H1 (cell line): Measurements from ENCODE around the gene RUVBL2. TPM values are rescaled to one million over a fixed set of nuclear protein-coding genes. Genes with fewer than 3 reads are reported as not detected.

Experiments used
- CTCF ChIA-PET: fragments of 300-600 bp; sonication (Branson Sonifier 250); formaldehyde crosslinking; loops from one replicate; lab custom pipeline; 2021; ENCODE audit not compliant: partially characterized antibody; lab: Charles Lee
- POLR2A ChIA-PET: fragments of 300-600 bp; sonication (Branson Sonifier 250); formaldehyde crosslinking; loops from one replicate; lab custom pipeline; 2021; ENCODE audit warnings: inconsistent platforms; ENCODE audit not compliant: partially characterized antibody; lab: Charles Lee
- DNase-seq, 2 experiments: peaks; one replicate each; pipeline versions ENCODE4 v3.0.0 to v3.0.0-alpha.2; 2010 to 2022; ENCODE audit warnings: low spot score in 2 of 2, low read depth in 1 of 2, mixed read lengths in 1 of 2
- FAIRE-seq: peaks from 2 replicates; lab custom pipeline; 2011; peaks lifted over from hg19 to GRCh38; lab: Jason Lieb, UNC
- H2AFZ ChIP-seq: 2 replicates; pipeline ENCODE4 v1.8.1; 2012; ENCODE audit warnings: low read length, inconsistent platforms
- H2AK5ac ChIP-seq: 2 replicates; pipeline ENCODE4 v1.6.1; 2013; ENCODE audit warnings: low read depth, low read length
- H2BK120ac ChIP-seq: replicated peaks from 2 replicates; pipeline ENCODE3; 2013; ENCODE audit warnings: low read depth, low read length, inconsistent platforms
- H2BK12ac ChIP-seq: 2 replicates; pipeline ENCODE4 v1.6.1; 2013; ENCODE audit warnings: low read depth, low read length
- H2BK15ac ChIP-seq: 2 replicates; pipeline ENCODE4 v1.6.1; 2013; ENCODE audit warnings: low read length
- H2BK20ac ChIP-seq: 2 replicates; pipeline ENCODE4 v1.6.1; 2013; ENCODE audit warnings: low read length
- H2BK5ac ChIP-seq: 2 replicates; pipeline ENCODE4 v1.6.1; 2013; ENCODE audit warnings: low read depth, low read length
- H3K14ac ChIP-seq: 2 replicates; pipeline ENCODE4 v1.6.1; 2013; ENCODE audit warnings: inconsistent platforms; ENCODE audit not compliant: insufficient read length
- H3K18ac ChIP-seq: 2 replicates; pipeline ENCODE4 v1.6.1; 2013; ENCODE audit warnings: low read length; ENCODE audit errors: extremely low read depth
- H3K23ac ChIP-seq: 2 replicates; pipeline ENCODE4 v1.6.1; 2013; ENCODE audit warnings: inconsistent platforms; ENCODE audit not compliant: insufficient read length
- H3K23me2 ChIP-seq: 2 replicates; pipeline ENCODE4 v1.6.1; 2013; ENCODE audit warnings: low read depth, low read length
- H3K27ac ChIP-seq: 2 replicates; pipeline ENCODE4 v1.6.1; 2011; ENCODE audit warnings: low read depth, low read length, inconsistent platforms
- H3K27me3 ChIP-seq, 4 experiments: replicated peaks in 1 of 4; 1 replicate in 1 of 4; 2 replicates in 3 of 4; pipeline versions ENCODE4 v1.6.1 to v1.8.1; 2011 to 2013; ENCODE audit warnings: low read length in 3 of 4, mild to moderate bottlenecking in 3 of 4, inconsistent platforms in 2 of 4, mixed read lengths in 2 of 4, moderate library complexity in 1 of 4; ENCODE audit not compliant: control insufficient read depth in 3 of 4, insufficient read depth in 3 of 4; ENCODE audit errors: extremely low read depth in 1 of 4
- H3K36me3 ChIP-seq, 4 experiments: 2 replicates each; pipeline versions ENCODE4 v1.6.1 to v1.8.1; 2011 to 2013; ENCODE audit warnings: mild to moderate bottlenecking in 4 of 4, low read length in 3 of 4, moderate library complexity in 2 of 4, control low read depth in 1 of 4, inconsistent platforms in 1 of 4; ENCODE audit not compliant: insufficient read depth in 4 of 4, control insufficient read depth in 2 of 4
- H3K4ac ChIP-seq: replicated peaks from 2 replicates; pipeline ENCODE3; 2013; ENCODE audit warnings: low read length, low read depth, mixed read lengths, inconsistent platforms; ENCODE audit not compliant: insufficient read length
- H3K4me1 ChIP-seq, 4 experiments: replicated peaks in 1 of 4; 1 replicate in 1 of 4; 2 replicates in 3 of 4; pipeline versions ENCODE4 v1.6.1 to v1.8.1; 2011 to 2013; ENCODE audit warnings: low read length in 3 of 4, inconsistent platforms in 2 of 4, mixed read lengths in 1 of 4; ENCODE audit not compliant: insufficient read depth in 4 of 4, control insufficient read depth in 3 of 4
- H3K4me2 ChIP-seq, 2 experiments: 2 replicates each; pipeline versions ENCODE4 v1.6.1 to v1.8.1; 2011 to 2013; ENCODE audit warnings: low read depth in 2 of 2, low read length in 2 of 2, control low read depth in 1 of 2, inconsistent platforms in 1 of 2, mild to moderate bottlenecking in 1 of 2; ENCODE audit not compliant: insufficient read depth in 1 of 2
- H3K4me3 ChIP-seq, 4 experiments: fragments of 200-600, 300-600 bp in 1 of 4; sonication (generic), shearing (Covaris generic), sonication (Bioruptor Twin) in 1 of 4; 2 replicates each; pipeline versions ENCODE4 v1.5.1 to v1.8.1; 2011 to 2016; ENCODE audit warnings: low read length in 4 of 4, low read depth in 3 of 4, control low read depth in 2 of 4, inconsistent platforms in 2 of 4, mild to moderate bottlenecking in 2 of 4, mixed read lengths in 1 of 4, moderate library complexity in 1 of 4; ENCODE audit not compliant: insufficient read depth in 2 of 4; ENCODE audit errors: extremely low read depth in 1 of 4
- H3K56ac ChIP-seq: replicated peaks from 2 replicates; pipeline ENCODE3; 2013; ENCODE audit warnings: low read depth, mild to moderate bottlenecking, mixed read lengths, low read length, inconsistent platforms; ENCODE audit not compliant: insufficient read length
- H3K79me1 ChIP-seq: 2 replicates; pipeline ENCODE4 v1.6.1; 2013; ENCODE audit warnings: low read depth, low read length, control low read depth
- H3K79me2 ChIP-seq, 2 experiments: 2 replicates each; pipeline versions ENCODE4 v1.6.1 to v1.8.1; 2012 to 2013; ENCODE audit warnings: low read length in 2 of 2, mild to moderate bottlenecking in 2 of 2, inconsistent platforms in 1 of 2; ENCODE audit not compliant: insufficient read depth in 2 of 2, control insufficient read depth in 1 of 2
- H3K9ac ChIP-seq, 4 experiments: replicated peaks in 1 of 4; 1 replicate in 1 of 4; 2 replicates in 3 of 4; pipeline versions ENCODE4 v1.6.1 to v1.8.1; 2011 to 2013; ENCODE audit warnings: low read depth in 3 of 4, low read length in 3 of 4, control low read depth in 2 of 4, mild to moderate bottlenecking in 2 of 4, moderate library complexity in 2 of 4, inconsistent platforms in 1 of 4; ENCODE audit errors: extremely low read depth in 1 of 4
- H3K9me3 ChIP-seq, 2 experiments: 2 replicates each; pipeline versions ENCODE4 v1.6.1 to v1.8.1; 2012 to 2013; ENCODE audit warnings: mild to moderate bottlenecking in 2 of 2, moderate library complexity in 2 of 2, control low read depth in 1 of 2, inconsistent platforms in 1 of 2, low read depth in 1 of 2, low read length in 1 of 2, mixed read lengths in 1 of 2; ENCODE audit not compliant: insufficient read depth in 2 of 2
- H4K20me1 ChIP-seq, 2 experiments: replicated peaks in 1 of 2; 2 replicates each; pipeline versions ENCODE3 to v1.8.1; 2011 to 2013; ENCODE audit warnings: inconsistent platforms in 2 of 2, low read length in 2 of 2, mild to moderate bottlenecking in 1 of 2; ENCODE audit not compliant: insufficient read depth in 2 of 2, control insufficient read depth in 1 of 2
- H4K5ac ChIP-seq: 2 replicates; pipeline ENCODE4 v1.6.1; 2013; ENCODE audit warnings: low read length, low read depth, mixed read lengths, inconsistent platforms; ENCODE audit not compliant: insufficient read length
- H4K8ac ChIP-seq: 2 replicates; pipeline ENCODE4 v1.8.0; 2013; ENCODE audit warnings: mild to moderate bottlenecking, moderate library complexity, low read length, inconsistent platforms; ENCODE audit not compliant: insufficient read depth; ENCODE audit errors: extremely low read depth
- H4K91ac ChIP-seq: replicated peaks from 2 replicates; pipeline ENCODE3; 2013; ENCODE audit warnings: low read length, mixed read lengths, inconsistent platforms; ENCODE audit not compliant: insufficient read length
- CREB1 ChIP-seq: IDR thresholded peaks from 2 replicates; pipeline ENCODE4 v1.6.1; 2012; ENCODE audit warnings: inconsistent platforms
- HDAC2 ChIP-seq, 2 experiments: fragments of 300-600 bp in 1 of 2; sonication (generic) in 1 of 2; IDR thresholded peaks; 2 replicates each; pipeline ENCODE4 v1.6.1; 2011 to 2012; ENCODE audit warnings: low read depth in 2 of 2, low read length in 2 of 2, mild to moderate bottlenecking in 2 of 2, moderate library complexity in 2 of 2, borderline replicate concordance in 1 of 2, inconsistent platforms in 1 of 2
- MAFK ChIP-seq: IDR thresholded peaks from 2 replicates; pipeline ENCODE4 v1.6.1; 2012; ENCODE audit warnings: low read depth, mild to moderate bottlenecking, improper control_type of control experiment, low read length
- MAX ChIP-seq: IDR thresholded peaks from 2 replicates; pipeline ENCODE4 v1.6.1; 2012; ENCODE audit warnings: inconsistent platforms
- PHF8 ChIP-seq: fragments of 200-600 bp; sonication (generic); conservative IDR thresholded peaks from 2 replicates; pipeline ENCODE4 v1.7.1; 2012; ENCODE audit warnings: low read depth, mild to moderate bottlenecking, inconsistent platforms, low read length, moderate library complexity
- RBBP5 ChIP-seq: IDR thresholded peaks from 2 replicates; pipeline ENCODE4 v1.7.1; 2012; ENCODE audit warnings: low read depth, mild to moderate bottlenecking, inconsistent platforms, low read length, moderate library complexity, borderline replicate concordance
- RFX5 ChIP-seq: IDR thresholded peaks from 2 replicates; pipeline ENCODE4 v1.6.1; 2011; ENCODE audit warnings: low read depth, low read length, improper control_type of control experiment, borderline replicate concordance
- SIN3A ChIP-seq, 2 experiments: IDR thresholded peaks in 1 of 2; conservative IDR thresholded peaks in 1 of 2; 2 replicates each; pipeline ENCODE4 v1.6.1; 2011 to 2012; ENCODE audit warnings: low read length in 2 of 2, improper control_type of control experiment in 1 of 2, low read depth in 1 of 2, mild to moderate bottlenecking in 1 of 2
- SIRT6 ChIP-seq: IDR thresholded peaks from one replicate; pipeline ENCODE4 v1.7.1; 2012; ENCODE audit warnings: low read length, inconsistent platforms
- TBP ChIP-seq: IDR thresholded peaks from 2 replicates; pipeline ENCODE4 v1.6.1; 2011; ENCODE audit warnings: low read depth, low read length, improper control_type of control experiment
- USF2 ChIP-seq: IDR thresholded peaks from 2 replicates; pipeline ENCODE4 v1.6.1; 2011; ENCODE audit warnings: low read length, improper control_type of control experiment
- ZNF274 ChIP-seq: IDR thresholded peaks from 2 replicates; pipeline ENCODE4 v1.7.0; 2012; ENCODE audit warnings: low read length, borderline replicate concordance; ENCODE audit errors: extremely low read depth
- WGBS, 2 experiments: shearing (Covaris generic) in 1 of 2; methylation state at CpG; one replicate each; pipeline versions ENCODE4 v1.1.6 to v1.1.7; 2013 to 2015; ENCODE audit warnings: low lambda C conversion rate in 2 of 2, mixed read lengths in 2 of 2, inconsistent platforms in 1 of 2, low coverage in 1 of 2, missing lambda C conversion rate in 1 of 2; ENCODE audit not compliant: insufficient replicate concordance in 2 of 2, insufficient coverage in 1 of 2, insufficient read length in 1 of 2; ENCODE audit errors: extremely low coverage in 1 of 2, missing lambda C conversion rate in 1 of 2; 5-methylcytosine and 5-hydroxymethylcytosine counted together
- polyA plus RNA-seq, 7 experiments: library from polyadenylated mRNA; depleted of rRNA in 3 of 7; stranded (reverse) in 5 of 7; unstranded in 2 of 7; fragments of >200 nt in 5 of 7; fragments of 200-250 nt in 2 of 7; gene quantifications; 1 replicate in 5 of 7; 2 replicates in 1 of 7; 4 replicates in 1 of 7; pipeline versions ENCODE4 v1.2.1 to v1.2.3, GENCODE V29; 2011 to 2013; ENCODE audit warnings: missing spikeins in 2 of 7, mixed read lengths in 2 of 7
- total RNA-seq: library from RNA; stranded (reverse); fragmentation: NEBNext Ultra II Directional; extraction: Animal tissue kit (Norgen Biotek cat#: 25700); gene quantifications from 2 replicates; pipeline ENCODE4 v1.2.1, GENCODE V29; 2021

RUVBL2 gene
- total and polyA plus RNA-seq, 2 of the 8 experiments (the other 6 are each of a cell fraction or from before 2014, with no cell fraction given), result 152 to 247 TPM

GRCh38 chr19:48990400-48990799 is 3.3 kb upstream of the RUVBL2 start:
- H2BK20ac ChIP-seq, result no peak overlapping the region
- no peaks in the 10 kb centered on the region for H3K9me3 ChIP-seq
- no peak overlapping the region for H3K9ac ChIP-seq
- H2AK5ac ChIP-seq, result no peak overlapping the region; the same call in 1 of the 2 replicates
- DNase-seq, result no peak
- H4K20me1 ChIP-seq, result peaks cover 0 to 13% of the 10 kb centered on the region in 2 experiments
- H2BK5ac ChIP-seq, result no peak overlapping the region
- no peak overlapping the region for H3K4me3 ChIP-seq
- no peak overlapping the region for H2BK120ac ChIP-seq
- ChIA-PET POLR2A (interaction anchor here (4.4 kb wide), 1 partner anchor 25 kb away, joined by 37 read pairs; the partner anchor contains the start of gene FTL), CTCF (interaction anchor here (0.8 to 2.9 kb wide), 4 partner anchors 12 to 84 kb away, joined by 3 to 13 read pairs (median 3); no protein-coding TSS in a partner anchor)
- H2BK15ac ChIP-seq, result no peak overlapping the region
- H3K14ac ChIP-seq, result no peak overlapping the region
- H3K27me3 ChIP-seq, result no peaks in the 10 kb centered on the region
- H3K23ac ChIP-seq, result no peak overlapping the region
- WGBS, 2 experiments, result 89% methylated on average over 4 of the region's 4 CpGs; no CpG with 5 or more reads in 1 of the 2 experiments
- H4K8ac ChIP-seq, result no peak overlapping the region
- no peak overlapping the region for H3K27ac ChIP-seq
- H4K5ac ChIP-seq, result no peak overlapping the region
- H2AFZ ChIP-seq, result no peak overlapping the region
- H4K91ac ChIP-seq, result no peak overlapping the region
- H3K56ac ChIP-seq, result no peak overlapping the region
- peaks cover 11 to 21% of the 10 kb centered on the region in 2 experiments; a peak in 3 of 4 replicates for H3K79me2 ChIP-seq
- H3K4ac ChIP-seq, result no peak overlapping the region
- H3K23me2 ChIP-seq, result peaks cover 8% of the 10 kb centered on the region; the same call in 1 of the 2 replicates
- H3K18ac ChIP-seq, result no peak overlapping the region
- H3K79me1 ChIP-seq, result peaks cover 13% of the 10 kb centered on the region
- peaks cover 0 to 3% (median 0%) of the 10 kb centered on the region in 4 experiments; a peak in 2 of 7 replicates for H3K4me1 ChIP-seq
- no peak for FAIRE-seq
- no peak overlapping the region; a peak in 1 of 4 replicates for H3K4me2 ChIP-seq
- H3K36me3 ChIP-seq, result peaks cover 0 to 16% (median 6%) of the 10 kb centered on the region in 4 experiments; a peak in 5 of 8 replicates
- no peak overlapping the region for H2BK12ac ChIP-seq
- TF ChIP-seq SIRT6, result no peak
- TF ChIP-seq SIN3A (conservative IDR thresholded peaks at IDR 0.05 in 1 of 2, IDR thresholded peaks at IDR 0.05 in 1 of 2; ENCODE audit: low read depth in 1 of 2, low read length in 2 of 2), result no peak
- no peak for TF ChIP-seq ZNF274
- TF ChIP-seq MAX, result no peak
- TF ChIP-seq USF2, result no peak
- no peak for TF ChIP-seq HDAC2 (IDR thresholded peaks at IDR 0.05; ENCODE audit: borderline replicate concordance in 1 of 2, low read depth in 2 of 2, low read length in 2 of 2)
- TF ChIP-seq RFX5, result no peak
- no peak for TF ChIP-seq TBP
- TF ChIP-seq PHF8, result no peak
- TF ChIP-seq RBBP5, result no peak
- no peak for TF ChIP-seq CREB1
- TF ChIP-seq MAFK, result no peak
